ENCODE results near the gene C10orf71.

C10orf71 gene

DNA sequence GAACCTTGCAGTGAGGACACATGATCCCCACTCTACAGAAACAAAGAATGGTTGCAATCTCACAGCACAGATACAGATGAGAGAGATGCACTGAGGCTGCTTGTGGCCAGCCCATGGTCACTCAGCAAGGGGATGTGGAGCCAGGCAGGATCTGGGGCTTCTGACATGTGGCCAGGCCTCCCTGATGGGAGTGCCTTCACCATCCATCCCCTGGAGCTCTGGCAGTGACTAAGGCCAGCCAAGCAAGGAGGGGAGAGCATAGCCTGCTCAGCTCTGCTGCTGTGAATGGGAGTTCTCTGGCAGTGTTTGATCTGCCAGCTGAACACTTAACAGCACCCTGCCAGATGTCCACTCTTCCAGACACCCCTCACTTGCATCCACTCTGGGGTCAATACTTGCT, 19.8 kb downstream of the C10orf71 start:
- DNase-seq: no peak

DNA sequence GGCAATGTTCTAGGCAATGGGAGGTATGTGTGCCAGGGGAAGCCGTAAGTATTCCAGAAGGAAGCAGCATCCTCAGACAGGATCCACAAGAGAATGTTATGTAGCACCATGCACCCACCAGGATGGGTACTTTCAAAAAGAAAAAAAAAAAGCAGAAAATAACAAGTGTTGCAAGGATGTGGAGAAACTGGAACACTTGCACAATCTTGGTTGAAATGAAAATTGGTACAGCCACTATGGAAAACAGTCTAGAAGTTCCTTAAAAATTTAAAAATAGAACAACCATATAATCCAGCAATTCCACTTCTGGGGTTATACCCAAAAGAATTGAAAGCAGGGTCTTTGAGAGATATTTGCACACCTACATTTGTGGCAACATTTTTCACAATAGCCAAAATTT, 20.2 kb downstream of the C10orf71 start:
- no peak for DNase-seq

DNA sequence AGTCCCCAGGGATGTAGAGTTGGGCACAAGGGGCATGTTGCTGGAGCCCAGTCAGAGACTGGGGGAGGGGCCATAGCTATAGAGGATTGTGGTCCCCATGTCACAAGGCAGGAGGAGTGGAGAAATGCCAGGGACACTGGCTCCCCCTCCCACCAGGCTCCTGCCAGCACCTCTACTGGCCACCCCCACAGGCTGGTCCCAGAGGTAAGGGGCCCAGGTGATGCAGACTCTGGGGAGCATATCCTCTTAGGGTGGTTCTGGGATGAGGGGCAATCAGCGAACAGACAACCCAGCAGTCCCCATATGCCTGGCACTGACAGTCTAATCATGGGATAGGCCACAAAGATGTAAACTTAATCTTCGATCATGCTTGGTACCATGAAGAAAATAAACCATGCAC, 21.2 kb downstream of the C10orf71 start:
- DNase-seq: no peak

- no peak for DNase-seq
These were observed 22.1 kb downstream of the C10orf71 start for GRCh38 chr10:49321021-49321420.

- DNase-seq: no peak
These were observed 23.6 kb downstream of the C10orf71 start for GRCh38 chr10:49322371-49323170.

DNA sequence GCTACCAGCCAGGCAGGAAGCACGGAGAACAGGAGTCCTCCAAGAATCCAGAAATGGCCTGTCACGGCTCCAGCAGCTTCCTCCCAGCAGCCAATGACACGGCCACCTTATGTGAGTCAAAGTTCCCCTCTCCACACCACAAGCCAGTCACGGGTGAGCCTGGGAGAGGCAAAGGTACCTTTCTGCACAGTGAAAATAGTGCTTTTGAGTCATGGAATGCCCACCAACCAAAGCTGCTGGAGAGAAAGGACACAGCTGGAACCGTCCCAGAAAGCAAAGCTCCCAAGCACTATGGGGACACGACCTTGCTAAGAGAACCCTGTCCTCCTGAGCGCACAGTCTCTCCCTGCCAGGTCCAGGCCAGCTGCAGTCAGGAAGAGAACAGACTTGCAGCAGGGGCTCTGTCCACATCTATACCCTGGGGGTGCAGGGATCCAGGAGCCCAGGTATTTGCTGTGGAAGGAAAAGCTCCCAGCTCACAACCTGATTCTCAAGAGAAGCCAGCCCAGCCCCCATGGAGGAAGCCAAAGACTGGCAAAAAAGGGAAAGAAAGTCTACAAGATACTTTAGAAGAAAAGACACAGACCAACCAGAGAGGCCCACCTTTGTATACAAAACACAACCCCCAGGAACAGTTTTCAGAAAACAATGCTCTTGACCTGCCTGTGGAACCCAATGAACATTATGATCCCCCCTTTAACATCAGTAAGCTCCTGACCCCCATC, 24.4 kb downstream of the C10orf71 start:
- DNase-seq: no peak

DNA sequence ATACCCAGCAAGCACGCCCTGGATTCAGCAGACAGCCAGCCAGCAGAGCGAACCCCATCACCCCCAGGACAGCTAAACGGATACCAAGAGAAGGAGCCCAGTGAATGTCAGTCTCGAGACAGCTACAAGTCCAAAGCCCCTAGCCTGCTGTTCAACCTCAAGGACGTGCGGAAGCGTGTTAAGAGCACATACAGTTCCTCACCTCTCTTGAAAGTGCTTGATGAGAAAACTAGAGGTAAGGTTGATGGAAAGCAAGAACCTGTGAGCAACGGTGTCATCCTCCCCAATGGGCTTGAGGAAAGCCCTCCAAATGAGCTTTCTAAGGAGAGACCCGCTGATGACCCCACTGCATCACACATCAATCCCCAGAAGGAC, 24.9 kb downstream of the C10orf71 start:
- no peak for DNase-seq

DNA sequence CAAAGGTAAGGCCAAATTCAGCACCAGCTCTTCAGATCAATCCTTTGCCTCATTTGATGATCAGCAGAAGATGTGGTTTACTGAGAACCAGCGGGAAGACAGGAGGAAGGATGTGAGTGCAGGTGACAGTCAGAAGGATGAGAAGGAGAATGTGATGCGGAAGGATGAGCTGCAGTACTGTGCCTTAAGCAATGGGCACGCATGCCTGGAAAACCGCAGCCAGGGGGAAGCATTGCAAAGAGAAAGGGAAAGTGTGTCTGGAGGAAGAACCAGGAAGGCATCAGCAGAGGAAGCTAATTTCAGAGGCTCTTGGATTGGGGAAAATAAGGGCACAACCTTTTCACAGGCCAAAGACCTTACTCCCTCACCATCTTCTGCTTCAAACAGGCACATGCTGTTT, 25.7 kb downstream of the C10orf71 start:
- DNase-seq: no peak

DNA sequence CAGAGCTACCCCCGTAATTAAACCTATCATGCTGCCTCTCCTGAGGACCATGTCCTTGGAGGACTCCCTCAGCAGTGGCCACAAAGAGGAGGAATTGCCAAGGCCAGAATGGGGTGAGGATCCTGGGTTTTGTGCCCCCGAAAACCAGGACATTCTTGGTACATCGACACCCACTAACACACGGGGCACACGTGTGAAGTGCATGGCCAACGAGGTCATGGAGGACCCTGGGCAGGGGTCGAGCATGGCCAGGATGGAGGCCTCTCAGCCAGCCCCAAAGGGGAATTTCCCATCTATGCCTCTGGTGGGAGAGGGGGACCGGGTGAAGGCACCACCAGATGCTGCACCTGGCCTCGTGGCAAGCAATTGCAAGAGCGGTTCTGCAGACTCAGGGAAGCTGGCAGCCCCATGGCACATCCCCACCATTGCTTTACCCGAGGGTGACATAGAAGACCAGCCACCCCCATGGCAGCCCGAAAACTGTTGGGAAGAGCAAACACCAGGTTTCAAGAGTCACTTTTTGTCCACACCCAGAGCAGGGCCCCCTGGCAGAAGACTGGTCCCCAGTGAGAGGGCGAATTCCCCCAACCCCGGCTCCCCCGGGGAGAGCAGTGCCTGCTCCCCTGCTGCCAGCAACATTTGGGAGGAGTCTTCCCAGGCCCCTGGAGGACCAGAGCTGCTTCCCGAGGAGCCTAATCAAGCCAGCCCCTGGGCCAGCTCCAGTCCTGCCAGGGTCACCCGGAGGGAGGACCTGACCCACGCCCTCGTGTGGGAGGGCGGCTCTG, 26.4 kb downstream of the C10orf71 start:
- DNase-seq: no peak

DNA sequence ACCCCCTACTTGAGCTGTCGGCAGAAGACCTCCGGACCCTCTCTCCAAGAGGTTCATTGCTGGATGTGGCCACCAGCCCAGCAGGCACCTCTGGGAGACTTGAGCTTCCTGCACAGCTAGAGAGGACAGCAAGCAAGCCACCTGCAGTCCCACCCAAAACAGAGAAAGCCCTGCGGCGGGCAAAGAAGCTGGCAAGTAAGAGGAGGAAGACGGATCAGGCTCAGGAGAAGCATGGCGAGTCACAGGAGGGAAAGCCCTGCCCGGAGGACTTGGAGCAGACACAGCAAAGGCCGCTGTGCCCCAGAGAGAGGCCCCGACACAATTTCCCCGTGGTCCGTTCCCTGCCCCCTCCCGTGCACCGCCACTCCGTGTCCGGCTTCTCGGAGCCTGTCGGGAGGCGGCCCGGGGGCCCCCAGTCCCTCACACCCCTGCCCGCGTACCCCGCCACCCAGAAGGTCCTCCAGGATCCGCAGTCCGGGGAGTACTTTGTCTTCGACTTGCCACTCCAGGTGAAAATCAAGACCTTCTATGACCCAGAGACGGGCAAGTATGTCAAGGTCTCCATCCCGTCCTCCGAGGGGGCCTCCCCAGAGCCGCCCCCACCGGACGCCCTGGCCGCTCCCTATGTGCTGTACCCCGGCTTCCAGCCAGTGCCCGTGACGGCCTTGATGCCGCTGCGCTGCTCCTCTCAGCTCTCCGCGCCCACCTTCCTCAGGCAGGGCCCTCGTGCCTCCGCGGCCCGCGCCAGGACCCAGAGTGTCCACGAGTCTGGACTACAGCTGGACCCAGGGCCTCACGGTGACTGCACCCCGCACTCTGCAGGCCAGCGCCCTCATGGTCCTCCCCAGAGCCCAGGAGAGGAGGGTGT, 27.2 kb downstream of the C10orf71 start:
- no peak for DNase-seq

DNA sequence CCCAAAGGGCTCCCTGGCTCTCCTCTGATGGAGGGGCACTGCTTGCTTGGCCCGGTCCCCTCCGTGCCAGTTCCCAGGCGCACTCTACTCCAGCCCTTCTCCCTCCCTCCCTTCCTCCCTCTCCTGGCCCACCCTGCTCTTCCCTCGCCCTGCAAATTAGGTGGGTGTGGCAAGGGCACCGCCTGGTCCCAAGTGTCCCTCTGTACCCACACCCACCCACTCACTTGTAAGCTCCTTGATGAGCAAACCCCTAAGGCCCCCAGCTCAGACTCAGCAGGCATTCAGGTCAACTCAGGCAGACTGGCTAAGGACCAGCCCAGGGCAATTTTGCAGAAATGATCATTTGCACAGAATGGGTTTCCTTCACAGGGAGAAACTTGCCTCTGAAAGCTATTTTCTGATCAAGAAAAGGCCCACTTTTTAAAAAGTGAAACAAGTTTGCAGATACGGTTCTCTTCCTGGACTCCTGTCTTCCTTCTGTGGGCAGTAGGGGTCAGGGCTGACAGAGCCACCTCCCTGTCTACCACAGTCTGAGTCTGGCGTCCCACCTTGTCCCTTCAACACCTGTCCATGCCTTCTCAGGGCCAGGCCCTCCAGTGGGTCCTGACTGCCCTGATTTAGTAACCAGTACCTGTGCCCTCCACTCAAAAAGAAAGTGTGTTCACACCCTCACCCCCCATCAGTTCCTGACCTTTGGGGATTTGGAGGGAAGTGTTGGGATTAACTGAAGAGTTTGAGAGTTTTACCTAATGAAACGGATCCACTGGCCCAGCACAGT, 28.3 kb downstream of the C10orf71 start:
- no peak for DNase-seq

GRCh38 chr10:49328401-49329145, 29.6 kb downstream of the C10orf71 start:
- no peak for DNase-seq

GRCh38 chr10:49329146-49329505, 30.2 kb downstream of the C10orf71 start:
- DNase-seq: no peak

- no peak for DNase-seq
These were observed 31.2 kb downstream of the C10orf71 start for GRCh38 chr10:49330127-49330665.

DNA sequence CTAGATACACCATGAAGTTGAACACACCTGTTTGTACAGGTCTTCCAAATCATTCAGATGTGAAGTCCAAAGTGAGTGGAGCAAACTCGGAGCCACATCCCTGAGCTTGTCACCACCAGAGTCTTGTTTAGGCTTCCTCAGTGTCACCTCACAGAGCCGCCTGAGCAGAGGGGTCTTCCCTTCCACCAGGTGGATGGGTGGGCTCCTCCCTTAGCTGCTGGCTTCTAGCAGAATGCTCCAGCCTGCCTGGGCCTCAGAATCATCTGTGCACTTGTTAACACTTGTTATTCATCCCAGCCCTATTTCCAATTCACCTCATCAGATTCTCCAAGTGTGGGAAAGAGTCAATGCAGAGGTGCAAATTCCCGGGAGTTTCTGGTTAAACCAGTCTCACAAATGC, 32.5 kb downstream of the C10orf71 start:
- DNase-seq: no peak

- no peak for DNase-seq
These were observed 33.4 kb downstream of the C10orf71 start for GRCh38 chr10:49332333-49332732.

GRCh38 chr10:49332768-49333167, 33.8 kb downstream of the C10orf71 start:
- no peak for DNase-seq

DNA sequence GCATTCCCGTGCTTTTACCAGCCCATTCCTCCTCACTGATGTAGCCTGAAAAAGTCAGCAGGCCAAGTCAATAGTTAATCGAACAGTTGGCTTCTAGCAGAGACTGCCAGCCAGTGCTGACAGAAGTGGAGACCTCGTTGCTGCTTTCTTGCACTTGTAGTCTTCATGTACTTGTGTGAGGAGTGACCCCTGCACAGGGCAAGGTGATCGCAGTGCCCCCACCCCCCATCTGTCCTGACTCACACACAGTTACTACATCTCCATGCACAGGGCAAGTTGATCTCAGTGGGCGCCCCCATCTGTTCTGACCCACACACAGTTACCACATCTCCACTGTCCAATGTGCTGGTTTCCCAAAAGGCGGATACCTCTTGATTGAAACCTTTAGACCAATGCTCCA, 34.2 kb downstream of the C10orf71 start:
- no peak for DNase-seq

DNA sequence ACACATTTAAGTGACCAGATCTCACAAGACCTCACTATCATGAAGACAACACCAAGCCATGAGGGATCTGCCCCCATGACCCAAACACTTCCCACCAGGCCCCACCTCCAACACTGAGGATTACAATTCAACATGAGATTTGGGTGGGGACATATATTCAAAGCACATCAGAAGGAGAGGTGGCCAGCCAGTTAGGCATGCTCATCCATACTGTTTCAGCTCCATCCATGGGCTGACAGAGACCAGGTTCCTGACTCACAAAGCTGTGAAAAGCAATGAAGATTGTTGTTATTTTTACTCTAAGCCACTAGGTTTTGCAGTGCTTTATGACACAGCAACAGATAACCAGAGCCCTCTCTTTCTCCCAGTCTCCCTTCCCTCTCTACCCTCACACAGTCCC, 36.0 kb downstream of the C10orf71 start:
- DNase-seq: no peak

GRCh38 chr10:49335364-49335972, 36.5 kb downstream of the C10orf71 start:
- DNase-seq: no peak

DNA sequence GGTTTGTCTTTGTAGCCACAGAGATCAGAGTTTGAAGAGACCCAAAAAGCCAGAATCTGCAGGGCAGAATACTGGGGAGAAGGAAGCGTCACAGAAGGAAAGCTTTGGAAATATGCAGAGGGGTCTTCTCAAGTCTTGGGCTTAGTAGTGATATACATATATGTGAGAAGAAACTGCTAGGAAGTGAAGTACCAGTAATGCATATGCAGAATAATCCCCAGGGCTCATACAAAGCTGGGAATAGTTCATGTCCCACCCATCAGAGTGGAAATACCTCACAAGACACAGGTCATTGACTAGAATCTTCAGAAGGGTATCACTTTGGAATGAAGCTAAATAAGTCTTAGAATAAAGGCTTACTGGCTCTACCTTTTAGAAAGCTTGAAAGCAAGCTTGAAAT, 39.6 kb downstream of the C10orf71 start:
- DNase-seq: no peak

Measured in activated T-cell treated with anti-CD3 and anti-CD28 coated beads, Interleukin-2, amount 50 U/mL, for 1 hour (primary cell).